Measurements from ENCODE around the gene ATP5MC2.
A peak's percentile ranks its signal among the peaks of the same experiment; 100 is the strongest.
"Not testable (repeated sequence)": the region's sequence is repeated elsewhere in the genome, so short reads cannot be mapped to it uniquely, and the experiment has no call there.

The ATP5MC2 gene

GRCh38 chr12:53675701-53676607, at the start of gene ATP5MC2:
Gene ATP5MC2, minus strand, starts transcription at chr12:53676083. Its CDS starts 3,469 bp downstream, at chr12:53672614.
- no peaks in the 10 kb centered on the region; the same call in 1 of the 2 replicates for H3K36me3 ChIP-seq (ENCODE audit: control insufficient read depth, insufficient read depth, low read length)
- no CpG with 5 or more reads among the region's 61 CpGs for WGBS (ENCODE audit: insufficient coverage, insufficient read length)
- peak; percentile 98 for DNase-seq (ENCODE audit: low read depth, low spot score)
- H3K4me3 ChIP-seq (ENCODE audit: low read length), result peak within 1 kb of the TSS; percentile 58; the same call in 1 of the 2 replicates
- H3K27me3 ChIP-seq (ENCODE audit: control insufficient read depth, insufficient read depth, low read length), result no peaks in the 10 kb centered on the region
- H3K27ac ChIP-seq (ENCODE audit: low read length), result no peak within 1 kb of the TSS
- H3K9me3 ChIP-seq (ENCODE audit: control insufficient read depth, insufficient read depth, low read length), result no peaks in the 10 kb centered on the region
- H3K4me1 ChIP-seq (ENCODE audit: control insufficient read depth, insufficient read depth, low read length), result peaks cover 3% of the 10 kb centered on the region

GRCh38 chr12:53722450-53723041, 46.7 kb upstream of the ATP5MC2 start:
- no CpG with 5 or more reads among the region's 3 CpGs for WGBS (ENCODE audit: insufficient coverage, insufficient read length)
- no peaks in the 10 kb centered on the region for H3K27me3 ChIP-seq (ENCODE audit: control insufficient read depth, insufficient read depth, low read length)
- H3K4me3 ChIP-seq (ENCODE audit: low read length), result no peak overlapping the region
- H3K4me1 ChIP-seq (ENCODE audit: control insufficient read depth, insufficient read depth, low read length), result no peaks in the 10 kb centered on the region
- no peak overlapping the region for H3K27ac ChIP-seq (ENCODE audit: low read length)
- H3K9me3 ChIP-seq (ENCODE audit: control insufficient read depth, insufficient read depth, low read length), result no peaks in the 10 kb centered on the region
- DNase-seq (ENCODE audit: low read depth, low spot score), result no peak
- no peaks in the 10 kb centered on the region for H3K36me3 ChIP-seq (ENCODE audit: control insufficient read depth, insufficient read depth, low read length)

GRCh38 chr12:53720946-53721345, 45.1 kb upstream of the ATP5MC2 start:
- Histone ChIP-seq H3K27ac (ENCODE audit: low read length) (no peak overlapping the region), H3K4me1 (ENCODE audit: control insufficient read depth, insufficient read depth, low read length) (no peaks in the 10 kb centered on the region), H3K36me3 (ENCODE audit: control insufficient read depth, insufficient read depth, low read length) (no peaks in the 10 kb centered on the region), H3K27me3 (ENCODE audit: control insufficient read depth, insufficient read depth, low read length) (no peaks in the 10 kb centered on the region), H3K9me3 (ENCODE audit: control insufficient read depth, insufficient read depth, low read length) (no peaks in the 10 kb centered on the region), H3K4me3 (ENCODE audit: low read length) (no peak overlapping the region)
- no CpG with 5 or more reads among the region's 1 CpG for WGBS (ENCODE audit: insufficient coverage, insufficient read length)
- no peak for DNase-seq (ENCODE audit: low read depth, low spot score)

- H3K4me1 ChIP-seq (ENCODE audit: control insufficient read depth, insufficient read depth, low read length), result no peaks in the 10 kb centered on the region
- no peak overlapping the region for H3K27ac ChIP-seq (ENCODE audit: low read length)
- no peaks in the 10 kb centered on the region for H3K27me3 ChIP-seq (ENCODE audit: control insufficient read depth, insufficient read depth, low read length)
- H3K9me3 ChIP-seq (ENCODE audit: control insufficient read depth, insufficient read depth, low read length), result no peaks in the 10 kb centered on the region
- WGBS (ENCODE audit: insufficient coverage, insufficient read length), result no CpG with 5 or more reads among the region's 2 CpGs
- DNase-seq (ENCODE audit: low read depth, low spot score), result no peak
- no peak overlapping the region for H3K4me3 ChIP-seq (ENCODE audit: low read length)
- H3K36me3 ChIP-seq (ENCODE audit: control insufficient read depth, insufficient read depth, low read length), result no peaks in the 10 kb centered on the region
Observed at GRCh38 chr12:53719649-53720048, 43.8 kb upstream of the ATP5MC2 start.

- H3K27ac ChIP-seq (ENCODE audit: low read length); H3K4me1 ChIP-seq (ENCODE audit: control insufficient read depth, insufficient read depth, low read length); H3K4me3 ChIP-seq (ENCODE audit: low read length); H3K9me3 ChIP-seq (ENCODE audit: control insufficient read depth, insufficient read depth, low read length); DNase-seq (ENCODE audit: low read depth, low spot score); H3K27me3 ChIP-seq (ENCODE audit: control insufficient read depth, insufficient read depth, low read length); H3K36me3 ChIP-seq (ENCODE audit: control insufficient read depth, insufficient read depth, low read length): not testable (repeated sequence)
- WGBS (ENCODE audit: insufficient coverage, insufficient read length), result no CpG with 5 or more reads among the region's 6 CpGs
Observed at GRCh38 chr12:53718567-53718966, 42.7 kb upstream of the ATP5MC2 start.

GRCh38 chr12:53717319-53717718, 41.4 kb upstream of the ATP5MC2 start:
- Histone ChIP-seq H3K36me3 (ENCODE audit: control insufficient read depth, insufficient read depth, low read length) (no peaks in the 10 kb centered on the region), H3K27ac (ENCODE audit: low read length) (no peak overlapping the region), H3K9me3 (ENCODE audit: control insufficient read depth, insufficient read depth, low read length) (no peaks in the 10 kb centered on the region), H3K4me1 (ENCODE audit: control insufficient read depth, insufficient read depth, low read length) (no peaks in the 10 kb centered on the region), H3K27me3 (ENCODE audit: control insufficient read depth, insufficient read depth, low read length) (no peaks in the 10 kb centered on the region), H3K4me3 (ENCODE audit: low read length) (no peak overlapping the region)
- no peak for DNase-seq (ENCODE audit: low read depth, low spot score)
- WGBS (ENCODE audit: insufficient coverage, insufficient read length), result no CpG with 5 or more reads among the region's 5 CpGs

- no CpG with 5 or more reads among the region's 4 CpGs for WGBS (ENCODE audit: insufficient coverage, insufficient read length)
- no peak for DNase-seq (ENCODE audit: low read depth, low spot score)
- H3K27me3 ChIP-seq (ENCODE audit: control insufficient read depth, insufficient read depth, low read length), result no peaks in the 10 kb centered on the region
- no peaks in the 10 kb centered on the region for H3K4me1 ChIP-seq (ENCODE audit: control insufficient read depth, insufficient read depth, low read length)
- H3K4me3 ChIP-seq (ENCODE audit: low read length), result no peak overlapping the region
- no peaks in the 10 kb centered on the region for H3K9me3 ChIP-seq (ENCODE audit: control insufficient read depth, insufficient read depth, low read length)
- H3K36me3 ChIP-seq (ENCODE audit: control insufficient read depth, insufficient read depth, low read length), result no peaks in the 10 kb centered on the region
- H3K27ac ChIP-seq (ENCODE audit: low read length), result no peak overlapping the region
Observed at GRCh38 chr12:53714004-53714403, 38.1 kb upstream of the ATP5MC2 start.

- Histone ChIP-seq H3K9me3 (ENCODE audit: control insufficient read depth, insufficient read depth, low read length) (no peaks in the 10 kb centered on the region), H3K27ac (ENCODE audit: low read length) (no peak overlapping the region), H3K4me3 (ENCODE audit: low read length) (no peak overlapping the region), H3K27me3 (ENCODE audit: control insufficient read depth, insufficient read depth, low read length) (no peaks in the 10 kb centered on the region), H3K36me3 (ENCODE audit: control insufficient read depth, insufficient read depth, low read length) (no peaks in the 10 kb centered on the region), H3K4me1 (ENCODE audit: control insufficient read depth, insufficient read depth, low read length) (no peaks in the 10 kb centered on the region)
- WGBS (ENCODE audit: insufficient coverage, insufficient read length), result no CpG with 5 or more reads among the region's 9 CpGs
- no peak for DNase-seq (ENCODE audit: low read depth, low spot score)
Observed at GRCh38 chr12:53713516-53713915, 37.6 kb upstream of the ATP5MC2 start.

GRCh38 chr12:53712059-53712643, 36.3 kb upstream of the ATP5MC2 start:
- no CpG with 5 or more reads among the region's 8 CpGs for WGBS (ENCODE audit: insufficient coverage, insufficient read length)
- Histone ChIP-seq H3K9me3 (ENCODE audit: control insufficient read depth, insufficient read depth, low read length) (no peaks in the 10 kb centered on the region), H3K4me3 (ENCODE audit: low read length) (no peak overlapping the region), H3K27ac (ENCODE audit: low read length) (no peak overlapping the region), H3K27me3 (ENCODE audit: control insufficient read depth, insufficient read depth, low read length) (no peaks in the 10 kb centered on the region), H3K4me1 (ENCODE audit: control insufficient read depth, insufficient read depth, low read length) (no peaks in the 10 kb centered on the region), H3K36me3 (ENCODE audit: control insufficient read depth, insufficient read depth, low read length) (no peaks in the 10 kb centered on the region)
- no peak for DNase-seq (ENCODE audit: low read depth, low spot score)

- H3K9me3 ChIP-seq (ENCODE audit: control insufficient read depth, insufficient read depth, low read length), result no peaks in the 10 kb centered on the region
- no peak for DNase-seq (ENCODE audit: low read depth, low spot score)
- no peaks in the 10 kb centered on the region for H3K27me3 ChIP-seq (ENCODE audit: control insufficient read depth, insufficient read depth, low read length)
- WGBS (ENCODE audit: insufficient coverage, insufficient read length), result no CpG with 5 or more reads among the region's 6 CpGs
- no peak overlapping the region for H3K27ac ChIP-seq (ENCODE audit: low read length)
- no peaks in the 10 kb centered on the region for H3K36me3 ChIP-seq (ENCODE audit: control insufficient read depth, insufficient read depth, low read length)
- H3K4me1 ChIP-seq (ENCODE audit: control insufficient read depth, insufficient read depth, low read length), result no peaks in the 10 kb centered on the region
- H3K4me3 ChIP-seq (ENCODE audit: low read length), result no peak overlapping the region
Observed at GRCh38 chr12:53710091-53710490, 34.2 kb upstream of the ATP5MC2 start.

Measured in iPS DF 6.9 (cell line).